HepG2 (cell line): ENCODE data around the gene ITSN2. TPM values are rescaled to one million over a fixed set of nuclear protein-coding genes. Genes with fewer than 3 reads are reported as not detected.
A peak's percentile ranks its signal among the peaks of the same experiment; 100 is the strongest.

Source experiments
- DNMT1 ChIP-seq: sonication (generic); formaldehyde crosslinking; IDR thresholded peaks from 2 replicates; pipeline ENCODE4 v1.5.1; 2020; ENCODE audit warnings: mild to moderate bottlenecking, missing genetic modification reagents
- EP300 ChIP-seq, 3 experiments: sonication (generic) in 1 of 3; formaldehyde crosslinking in 1 of 3; IDR thresholded peaks; 2 replicates each; pipeline versions ENCODE4 v1.5.1 to v1.6.1; 2011 to 2020; ENCODE audit warnings: low read depth in 2 of 3, low read length in 2 of 3, borderline replicate concordance in 1 of 3, improper control_type of control experiment in 1 of 3, mild to moderate bottlenecking in 1 of 3, missing genetic modification reagents in 1 of 3, moderate library complexity in 1 of 3
- FOSL2 ChIP-seq: sonication (generic); formaldehyde crosslinking; IDR thresholded peaks from 2 replicates; pipeline ENCODE4 v1.4.0; 2020; ENCODE audit warnings: missing genetic modification reagents
- FOXO1 ChIP-seq: sonication (generic); formaldehyde crosslinking; IDR thresholded peaks from 2 replicates; pipeline ENCODE4 v1.4.0; 2020; ENCODE audit warnings: missing genetic modification reagents
- GMEB2 ChIP-seq: IDR thresholded peaks from 2 replicates; pipeline ENCODE4 v1.6.1; 2016; ENCODE audit warnings: missing biosample characterization, missing genetic modification reagents, low read depth
- GTF2F1 ChIP-seq: fragments of 150-350 bp; IDR thresholded peaks from 2 replicates; pipeline ENCODE4 v1.6.1; 2014; ENCODE audit warnings: low read length
- MAFG ChIP-seq: sonication (generic); formaldehyde crosslinking; IDR thresholded peaks from 2 replicates; pipeline ENCODE4 v1.5.1; 2020; ENCODE audit warnings: mild to moderate bottlenecking, missing genetic modification reagents
- PTBP1 ChIP-seq: fragments of 200-400 bp; formaldehyde crosslinking; IDR thresholded peaks from 2 replicates; pipeline ENCODE4 v1.6.1; 2018; ENCODE audit warnings: low read length, low read depth; ENCODE audit not compliant: poor library complexity, severe bottlenecking
- RARA ChIP-seq: IDR thresholded peaks from 2 replicates; pipeline ENCODE4 v1.6.1; 2016; ENCODE audit warnings: missing genetic modification reagents, missing compliant biosample characterization
- SNAPC5 ChIP-seq: sonication (generic); formaldehyde crosslinking; IDR thresholded peaks from 2 replicates; pipeline ENCODE4 v1.8.1; 2023; ENCODE audit warnings: mild to moderate bottlenecking, missing genetic modification reagents, borderline replicate concordance
- STAT5B ChIP-seq: sonication (generic); formaldehyde crosslinking; IDR thresholded peaks from 2 replicates; pipeline ENCODE4 v1.4.0; 2020; ENCODE audit warnings: missing genetic modification reagents
- TSC22D2 ChIP-seq: sonication (generic); formaldehyde crosslinking; IDR thresholded peaks from 2 replicates; pipeline ENCODE4 v1.5.1; 2020; ENCODE audit warnings: missing genetic modification reagents, mild to moderate bottlenecking, borderline replicate concordance
- ZGPAT ChIP-seq: IDR thresholded peaks from 2 replicates; pipeline ENCODE4 v1.6.1; 2016; ENCODE audit warnings: mild to moderate bottlenecking
- ZNF18 ChIP-seq: sonication (generic); formaldehyde crosslinking; IDR thresholded peaks from 2 replicates; pipeline ENCODE4 v1.8.0; 2022; ENCODE audit warnings: mild to moderate bottlenecking, missing genetic modification reagents; ENCODE audit not compliant: insufficient replicate concordance
- ZNF317 ChIP-seq: sonication (generic); formaldehyde crosslinking; IDR thresholded peaks from 2 replicates; pipeline ENCODE4 v1.5.0; 2020; ENCODE audit warnings: mild to moderate bottlenecking, missing genetic modification reagents
- ZNF772 ChIP-seq: sonication (generic); formaldehyde crosslinking; IDR thresholded peaks from 2 replicates; pipeline ENCODE4 v1.5.0; 2020; ENCODE audit warnings: mild to moderate bottlenecking, missing genetic modification reagents
- polyA plus RNA-seq, 8 experiments: library from polyadenylated mRNA; depleted of rRNA in 3 of 8; stranded (reverse) in 7 of 8; unstranded in 1 of 8; fragments of >200 nt; fragmentation: Illumina TruSeq in 4 of 8; extraction: Trizol in 4 of 8; gene quantifications; 2 replicates each; pipeline versions ENCODE4 v1.2.1 to v1.2.3, GENCODE V29; 2011 to 2016; ENCODE audit warnings: low read depth in 4 of 8, missing spikeins in 1 of 8, mixed read lengths in 1 of 8; ENCODE audit not compliant: insufficient read depth in 1 of 8
- total RNA-seq, 5 experiments: library from RNA; depleted of rRNA; stranded (reverse); fragments of >200 nt; fragmentation: Illumina TruSeq; extraction: Trizol; gene quantifications; 2 replicates each; pipeline ENCODE4 v1.2.3, GENCODE V29; 2016; ENCODE audit warnings: low read depth in 1 of 5
- TF ChIP-seq, protein P1 (sequence below): sonication (generic); formaldehyde crosslinking; IDR thresholded peaks from 2 replicates; pipeline ENCODE4 v1.8.1; 2022; ENCODE audit warnings: mild to moderate bottlenecking, missing genetic modification reagents
- TF ChIP-seq, protein P2 (sequence below): sonication (generic); formaldehyde crosslinking; IDR thresholded peaks from 2 replicates; pipeline ENCODE4 v1.8.1; 2023; ENCODE audit warnings: mild to moderate bottlenecking, moderate library complexity, missing genetic modification reagents
- TF ChIP-seq, protein P3 (sequence below), 2 experiments: sonication (generic) in 1 of 2; formaldehyde crosslinking in 1 of 2; IDR thresholded peaks; 2 replicates each; pipeline versions ENCODE4 v1.5.1 to v1.6.1; 2011 to 2020; ENCODE audit warnings: borderline replicate concordance in 1 of 2, low read depth in 1 of 2, low read length in 1 of 2, mild to moderate bottlenecking in 1 of 2, missing genetic modification reagents in 1 of 2, moderate library complexity in 1 of 2

The ITSN2 gene
- total and polyA plus RNA-seq, 2 of the 13 experiments (the other 11 are each of a cell fraction or from before 2014, with no cell fraction given), result 26.0 to 26.6 TPM

GRCh38 chr2:24164416-24164973, 195.8 kb downstream of the ITSN2 start (continued):
- TF ChIP-seq ZNF317, result peak; percentile 45; the same call in 1 of the 2 replicates
- 0 out of 2 replicates have a peak, but pooled peaks have one; percentile 42 for TF ChIP-seq DNMT1 (CRISPR knock-in tag)
- no peak for TF ChIP-seq PTBP1
- no peak for TF ChIP-seq STAT5B (CRISPR knock-in tag)
- TF ChIP-seq GMEB2, result no peak
- TF ChIP-seq ZGPAT (CRISPR knock-in tag), result peak; percentile 50; the same call in 1 of the 2 replicates
- no peak for TF ChIP-seq SNAPC5 (CRISPR knock-in tag)
- no peak for TF ChIP-seq MAFG
- TF ChIP-seq RARA (CRISPR knock-in tag), result no peak
- TF ChIP-seq FOSL2, result peak; percentile 26; the same call in 1 of the 2 replicates
- no peak for TF ChIP-seq TSC22D2 (CRISPR knock-in tag)
- TF ChIP-seq, protein P1, sequence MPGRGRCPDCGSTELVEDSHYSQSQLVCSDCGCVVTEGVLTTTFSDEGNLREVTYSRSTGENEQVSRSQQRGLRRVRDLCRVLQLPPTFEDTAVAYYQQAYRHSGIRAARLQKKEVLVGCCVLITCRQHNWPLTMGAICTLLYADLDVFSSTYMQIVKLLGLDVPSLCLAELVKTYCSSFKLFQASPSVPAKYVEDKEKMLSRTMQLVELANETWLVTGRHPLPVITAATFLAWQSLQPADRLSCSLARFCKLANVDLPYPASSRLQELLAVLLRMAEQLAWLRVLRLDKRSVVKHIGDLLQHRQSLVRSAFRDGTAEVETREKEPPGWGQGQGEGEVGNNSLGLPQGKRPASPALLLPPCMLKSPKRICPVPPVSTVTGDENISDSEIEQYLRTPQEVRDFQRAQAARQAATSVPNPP, result no peak
- no peak for TF ChIP-seq ZNF772 (CRISPR knock-in tag)
- TF ChIP-seq EP300 (IDR thresholded peaks at IDR 0.05; ENCODE audit: low read depth in 2 of 2, low read length in 2 of 2), result no peak
- TF ChIP-seq EP300 (CRISPR knock-in tag; IDR thresholded peaks at IDR 0.05; ENCODE audit: borderline replicate concordance), result no peak
- TF ChIP-seq GTF2F1, result no peak
- 0 out of 2 replicates have a peak, but pooled peaks have one; percentile 16 for TF ChIP-seq FOXO1 (CRISPR knock-in tag)
- TF ChIP-seq, protein P2, sequence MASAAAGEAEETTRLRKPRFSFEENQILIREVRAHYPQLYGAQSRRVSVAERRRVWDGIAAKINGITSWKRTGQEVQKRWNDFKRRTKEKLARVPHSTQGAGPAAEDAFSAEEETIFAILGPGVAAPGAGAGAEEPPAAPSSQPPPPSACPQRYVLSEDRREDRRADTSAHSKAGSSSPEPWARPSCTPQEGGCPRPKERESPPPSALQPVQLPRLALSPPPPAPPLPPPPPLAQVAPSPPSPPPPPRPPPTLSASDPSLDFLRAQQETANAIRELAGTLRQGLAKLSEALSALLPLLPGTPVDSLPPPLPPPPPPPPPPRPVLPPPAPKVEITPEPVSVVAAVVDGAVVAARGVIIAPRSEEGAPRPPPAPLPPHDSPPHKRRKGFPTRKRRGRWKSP, result no peak; the same call in 1 of the 2 replicates
- TF ChIP-seq, protein P3, sequence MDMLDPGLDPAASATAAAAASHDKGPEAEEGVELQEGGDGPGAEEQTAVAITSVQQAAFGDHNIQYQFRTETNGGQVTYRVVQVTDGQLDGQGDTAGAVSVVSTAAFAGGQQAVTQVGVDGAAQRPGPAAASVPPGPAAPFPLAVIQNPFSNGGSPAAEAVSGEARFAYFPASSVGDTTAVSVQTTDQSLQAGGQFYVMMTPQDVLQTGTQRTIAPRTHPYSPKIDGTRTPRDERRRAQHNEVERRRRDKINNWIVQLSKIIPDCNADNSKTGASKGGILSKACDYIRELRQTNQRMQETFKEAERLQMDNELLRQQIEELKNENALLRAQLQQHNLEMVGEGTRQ (IDR thresholded peaks at IDR 0.05; ENCODE audit: low read depth, low read length), result no peak
- TF ChIP-seq, protein P3 (CRISPR knock-in tag; IDR thresholded peaks at IDR 0.05; ENCODE audit: borderline replicate concordance), result no peak
- TF ChIP-seq ZNF18, result no peak
